Mesenchymal stem cell (in vitro differentiated cells and primary cell): ENCODE results near the gene FCSK.

Experiments
- DNase-seq: peaks from one replicate; pipeline ENCODE4 v3.0.0-alpha.2; 2013
- H2AFZ ChIP-seq: one replicate; pipeline ENCODE4 v1.6.1; 2013; ENCODE audit warnings: low read depth, mild to moderate bottlenecking, control low read depth, inconsistent platforms, low read length, moderate library complexity
- H2AK5ac ChIP-seq: 2 replicates; pipeline ENCODE4 v1.6.1; 2013; ENCODE audit warnings: low read length, moderate library complexity, mild to moderate bottlenecking, inconsistent platforms; ENCODE audit not compliant: severe bottlenecking
- H2BK120ac ChIP-seq: one replicate; pipeline ENCODE4 v1.6.1; 2013; ENCODE audit warnings: low read depth, mild to moderate bottlenecking, inconsistent platforms, low read length, moderate library complexity
- H2BK12ac ChIP-seq, 2 experiments: one replicate each; pipeline ENCODE4 v1.6.1; 2013; ENCODE audit warnings: inconsistent platforms in 2 of 2, low read length in 2 of 2, mild to moderate bottlenecking in 2 of 2, moderate library complexity in 2 of 2, control low read depth in 1 of 2
- H2BK15ac ChIP-seq: one replicate; pipeline ENCODE4 v1.6.1; 2013; ENCODE audit warnings: mild to moderate bottlenecking, low read depth, inconsistent platforms; ENCODE audit not compliant: poor library complexity, severe bottlenecking
- H2BK5ac ChIP-seq: 2 replicates; pipeline ENCODE4 v1.6.1; 2013; ENCODE audit warnings: low read depth, mild to moderate bottlenecking, low read length, control low read depth, inconsistent platforms; ENCODE audit not compliant: poor library complexity, severe bottlenecking
- H3K14ac ChIP-seq, 2 experiments: one replicate each; pipeline ENCODE4 v1.6.1; 2013; ENCODE audit warnings: inconsistent platforms in 2 of 2, low read length in 2 of 2, control low read depth in 1 of 2, mild to moderate bottlenecking in 1 of 2, moderate library complexity in 1 of 2
- H3K18ac ChIP-seq, 2 experiments: one replicate each; pipeline ENCODE4 v1.6.1; 2013; ENCODE audit warnings: inconsistent platforms in 2 of 2, low read length in 2 of 2, control low read depth in 1 of 2, low read depth in 1 of 2, mild to moderate bottlenecking in 1 of 2
- H3K23ac ChIP-seq, 2 experiments: one replicate each; pipeline ENCODE4 v1.6.1; 2013; ENCODE audit warnings: inconsistent platforms in 2 of 2, low read length in 2 of 2, mild to moderate bottlenecking in 2 of 2, moderate library complexity in 2 of 2, control low read depth in 1 of 2
- H3K27ac ChIP-seq: 2 replicates; pipeline ENCODE4 v1.5.1; 2013; ENCODE audit warnings: mild to moderate bottlenecking, moderate library complexity, low read length, control low read depth, inconsistent platforms; ENCODE audit not compliant: poor library complexity, severe bottlenecking
- H3K27me3 ChIP-seq, 2 experiments: 2 replicates each; pipeline versions ENCODE4 v1.6.1 to v1.7.0; 2013; ENCODE audit warnings: low read length in 2 of 2, mild to moderate bottlenecking in 2 of 2, moderate library complexity in 2 of 2, control low read depth in 1 of 2, inconsistent platforms in 1 of 2; ENCODE audit not compliant: control insufficient read depth in 1 of 2, insufficient read depth in 1 of 2
- H3K36me3 ChIP-seq, 2 experiments: 2 replicates each; pipeline versions ENCODE4 v1.6.1 to v1.7.0; 2013; ENCODE audit warnings: low read length in 2 of 2, control low read depth in 1 of 2, inconsistent platforms in 1 of 2, low read depth in 1 of 2, mild to moderate bottlenecking in 1 of 2; ENCODE audit not compliant: insufficient read depth in 2 of 2, control insufficient read depth in 1 of 2
- H3K4ac ChIP-seq, 2 experiments: one replicate each; pipeline ENCODE4 v1.6.1; 2013; ENCODE audit warnings: inconsistent platforms in 2 of 2, low read length in 2 of 2, mild to moderate bottlenecking in 2 of 2, moderate library complexity in 2 of 2, control low read depth in 1 of 2, low read depth in 1 of 2
- H3K4me1 ChIP-seq: 2 replicates; pipeline ENCODE4 v1.6.1; 2013; ENCODE audit warnings: low read depth, low read length, control low read depth; ENCODE audit not compliant: control insufficient read depth, insufficient read depth
- H3K4me2 ChIP-seq: 2 replicates; pipeline ENCODE4 v1.6.1; 2013; ENCODE audit warnings: low read length, mild to moderate bottlenecking, inconsistent platforms; ENCODE audit not compliant: poor library complexity, severe bottlenecking
- H3K4me3 ChIP-seq, 2 experiments: 2 replicates each; pipeline versions ENCODE4 v1.5.1 to v1.7.0; 2013; ENCODE audit warnings: low read length in 2 of 2, mild to moderate bottlenecking in 2 of 2, control low read depth in 1 of 2, low read depth in 1 of 2; ENCODE audit not compliant: insufficient read depth in 1 of 2
- H3K79me1 ChIP-seq: replicated peaks from 2 replicates; pipeline ENCODE4 v1.6.1; 2013; ENCODE audit warnings: mild to moderate bottlenecking, control low read depth, low read length, inconsistent platforms; ENCODE audit not compliant: poor library complexity, severe bottlenecking
- H3K9ac ChIP-seq: 2 replicates; pipeline ENCODE4 v1.7.0; 2013; ENCODE audit warnings: mild to moderate bottlenecking, low read length, moderate library complexity
- H3K9me3 ChIP-seq: 2 replicates; pipeline ENCODE4 v1.7.0; 2013; ENCODE audit warnings: mild to moderate bottlenecking, low read length; ENCODE audit not compliant: control insufficient read depth
- H4K8ac ChIP-seq: one replicate; pipeline ENCODE4 v1.6.1; 2013; ENCODE audit warnings: inconsistent platforms, mild to moderate bottlenecking, low read length, moderate library complexity
- H4K91ac ChIP-seq: one replicate; pipeline ENCODE4 v1.6.1; 2013; ENCODE audit warnings: mild to moderate bottlenecking, low read length, inconsistent platforms
- WGBS: methylation state at CpG from one replicate; pipeline ENCODE4 v1.1.7; 2013; ENCODE audit warnings: mixed read lengths; 5-methylcytosine and 5-hydroxymethylcytosine counted together

The FCSK gene

GRCh38 chr16:70484867-70485266, 30.5 kb downstream of the FCSK start:
- Histone ChIP-seq H3K79me1 (no peaks in the 10 kb centered on the region), H3K23ac (no peak overlapping the region), H3K36me3 (peaks cover 45 to 58% of the 10 kb centered on the region in 2 experiments), H3K18ac (no peak overlapping the region), H3K27ac (no peak overlapping the region), H2BK5ac (no peak overlapping the region), H2BK120ac (no peak overlapping the region), H3K4ac (no peak overlapping the region), H2AK5ac (no peak overlapping the region), H2BK12ac (no peak overlapping the region), H3K4me3 (no peak overlapping the region), H3K4me1 (peaks cover 22% of the 10 kb centered on the region), H2BK15ac (no peak overlapping the region), H4K8ac (no peak overlapping the region), H3K9ac (no peak overlapping the region), H3K9me3 (no peaks in the 10 kb centered on the region), H3K27me3 (no peaks in the 10 kb centered on the region), H2AFZ (no peak overlapping the region), H4K91ac (no peak overlapping the region), H3K14ac (no peak overlapping the region), H3K4me2 (no peak overlapping the region)
- DNase-seq: no peak
- WGBS: 89% methylated on average over 1 of the region's 2 CpGs

DNA sequence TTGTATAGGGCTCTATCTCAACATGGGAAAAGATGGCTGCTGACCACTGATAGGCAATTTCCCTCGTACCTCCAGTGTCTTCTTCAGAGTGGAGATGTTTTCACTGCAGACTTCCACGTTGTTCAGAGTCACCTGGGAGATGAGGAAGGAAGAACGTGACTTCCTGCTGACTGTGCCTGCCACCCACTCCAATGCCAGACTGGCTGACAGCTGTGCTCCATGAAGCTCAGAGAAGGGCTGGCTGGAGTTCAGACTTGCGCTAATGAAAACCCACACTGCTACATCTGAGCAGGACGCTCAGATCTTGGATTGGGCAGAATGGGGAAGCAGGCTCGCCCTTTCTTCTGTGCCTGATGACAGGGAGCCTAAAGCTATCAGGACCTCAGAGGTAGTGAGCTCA, 35.9 kb downstream of the FCSK start:
- Histone ChIP-seq H4K91ac (no peak overlapping the region), H3K36me3 (peaks cover 24 to 49% of the 10 kb centered on the region in 2 experiments), H3K23ac (no peak overlapping the region), H4K8ac (no peak overlapping the region), H3K4me1 (peaks cover 5% of the 10 kb centered on the region), H3K14ac (no peak overlapping the region), H2BK120ac (no peak overlapping the region), H3K79me1 (peaks cover 1% of the 10 kb centered on the region), H3K4me2 (no peak overlapping the region), H2BK12ac (no peak overlapping the region), H3K18ac (no peak overlapping the region), H3K27me3 (no peaks in the 10 kb centered on the region), H2AFZ (no peak overlapping the region), H3K9me3 (no peaks in the 10 kb centered on the region), H3K4ac (no peak overlapping the region), H2BK15ac (no peak overlapping the region), H2BK5ac (no peak overlapping the region), H3K9ac (no peak overlapping the region), H3K27ac (no peak overlapping the region), H3K4me3 (no peak overlapping the region), H2AK5ac (no peak overlapping the region)
- DNase-seq: no peak
- WGBS: 93% methylated on average over 6 of the region's 6 CpGs

DNA sequence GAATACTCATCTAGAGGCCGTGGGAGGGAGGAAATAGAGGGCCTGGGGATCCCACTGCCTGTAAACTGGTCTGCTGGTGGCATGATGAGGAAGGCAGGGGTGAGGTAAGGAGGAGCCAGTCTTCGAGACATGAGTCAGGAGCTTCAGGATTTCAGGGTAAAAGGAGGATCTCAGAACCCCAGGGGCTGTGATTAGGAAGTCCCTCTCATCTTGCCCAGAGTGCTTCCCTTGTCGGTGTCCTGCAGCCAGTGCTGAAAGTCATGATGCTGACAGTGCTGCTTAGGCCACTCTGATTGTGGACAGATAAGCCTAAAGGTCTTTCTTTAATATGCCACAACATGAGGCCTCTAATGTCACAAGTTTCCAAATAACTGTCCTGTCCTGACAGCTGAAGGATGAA, 39.4 kb downstream of the FCSK start:
- H3K4me1 ChIP-seq: peaks cover 3% of the 10 kb centered on the region
- no peak overlapping the region for H2AK5ac ChIP-seq
- H4K91ac ChIP-seq: no peak overlapping the region
- no peak overlapping the region for H3K23ac ChIP-seq
- H3K14ac ChIP-seq: no peak overlapping the region
- no peaks in the 10 kb centered on the region for H3K9me3 ChIP-seq
- no peak overlapping the region for H2BK5ac ChIP-seq
- no peak overlapping the region for H4K8ac ChIP-seq
- H3K4me3 ChIP-seq: no peak overlapping the region
- H3K9ac ChIP-seq: no peak overlapping the region
- no peak overlapping the region for H3K4me2 ChIP-seq
- H2BK120ac ChIP-seq: no peak overlapping the region
- no peak overlapping the region for H2AFZ ChIP-seq
- peaks cover 41 to 75% of the 10 kb centered on the region in 2 experiments for H3K36me3 ChIP-seq
- no peak for DNase-seq
- no peak overlapping the region for H2BK15ac ChIP-seq
- no peaks in the 10 kb centered on the region for H3K27me3 ChIP-seq
- no peak overlapping the region for H3K4ac ChIP-seq
- 87% methylated on average over 3 of the region's 3 CpGs for WGBS
- H3K79me1 ChIP-seq: peaks cover 1% of the 10 kb centered on the region
- H3K18ac ChIP-seq: no peak overlapping the region
- H2BK12ac ChIP-seq: no peak overlapping the region
- no peak overlapping the region for H3K27ac ChIP-seq

DNA sequence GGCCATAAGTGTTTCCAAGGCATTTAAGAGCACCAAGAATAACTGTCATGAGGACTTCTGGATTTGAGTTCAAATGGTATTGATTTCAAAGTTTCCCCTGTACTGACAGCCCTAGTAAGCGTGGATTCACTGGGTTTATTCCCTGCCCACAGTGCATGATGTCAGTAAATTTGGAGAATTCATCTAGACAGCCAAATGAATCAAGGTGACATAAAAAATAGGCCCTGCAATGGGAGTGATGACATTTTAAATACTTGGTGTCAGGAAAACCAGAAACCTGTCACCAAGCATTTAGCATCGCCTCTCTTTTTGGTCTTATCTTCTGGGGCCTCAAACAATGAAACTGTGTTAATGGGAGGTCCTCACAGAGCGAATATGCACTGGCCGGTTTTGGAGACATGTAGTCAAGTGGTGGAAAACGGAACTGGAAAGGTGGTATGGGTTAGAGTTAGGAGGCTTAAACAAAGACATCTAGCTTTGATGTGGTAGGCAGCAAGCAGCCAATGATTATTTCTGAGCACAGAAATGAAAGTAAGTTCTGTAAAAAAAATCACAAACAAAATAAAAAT, 39.9 kb downstream of the FCSK start:
- H3K4me1 ChIP-seq: peaks cover 3% of the 10 kb centered on the region
- no peak overlapping the region for H2BK12ac ChIP-seq
- H4K91ac ChIP-seq: no peak overlapping the region
- H3K79me1 ChIP-seq: peaks cover 3% of the 10 kb centered on the region
- H3K9ac ChIP-seq: no peak overlapping the region
- no peak overlapping the region for H2AK5ac ChIP-seq
- no peak overlapping the region for H2AFZ ChIP-seq
- H3K18ac ChIP-seq: no peak overlapping the region
- WGBS: 84% methylated on average over 5 of the region's 5 CpGs
- H2BK5ac ChIP-seq: no peak overlapping the region
- no peak overlapping the region for H3K23ac ChIP-seq
- H3K4ac ChIP-seq: no peak overlapping the region
- H2BK15ac ChIP-seq: no peak overlapping the region
- H3K4me2 ChIP-seq: no peak overlapping the region
- H2BK120ac ChIP-seq: no peak overlapping the region
- no peaks in the 10 kb centered on the region for H3K9me3 ChIP-seq
- no peak overlapping the region for H4K8ac ChIP-seq
- DNase-seq: no peak
- no peak overlapping the region for H3K27ac ChIP-seq
- no peak overlapping the region for H3K4me3 ChIP-seq
- H3K36me3 ChIP-seq: peaks cover 41 to 77% of the 10 kb centered on the region in 2 experiments
- H3K14ac ChIP-seq: no peak overlapping the region
- no peaks in the 10 kb centered on the region for H3K27me3 ChIP-seq
